ENCODE measurements around the gene ZNRF3.

The ZNRF3 gene

DNA sequence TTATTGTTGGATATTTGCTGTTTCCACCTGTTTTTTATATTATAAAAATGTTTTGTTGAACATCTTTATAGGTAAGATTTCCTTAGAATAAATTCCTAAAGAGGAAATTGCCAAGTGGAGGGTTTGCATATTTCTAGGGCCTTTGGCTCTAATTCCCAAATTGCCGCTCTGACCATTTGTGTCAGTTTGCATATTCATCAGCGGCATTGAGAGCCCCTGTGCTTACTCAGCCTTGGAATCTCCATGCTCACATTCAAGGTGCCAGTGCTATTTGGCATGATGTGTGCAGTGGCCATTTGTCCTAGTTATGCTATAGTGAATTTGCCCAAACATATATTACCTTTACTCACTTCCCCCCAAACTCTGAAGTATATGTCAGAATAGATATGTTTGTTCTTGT lies 214.9 kb downstream of the ZNRF3 start:
- DNase-seq = no peak

DNA sequence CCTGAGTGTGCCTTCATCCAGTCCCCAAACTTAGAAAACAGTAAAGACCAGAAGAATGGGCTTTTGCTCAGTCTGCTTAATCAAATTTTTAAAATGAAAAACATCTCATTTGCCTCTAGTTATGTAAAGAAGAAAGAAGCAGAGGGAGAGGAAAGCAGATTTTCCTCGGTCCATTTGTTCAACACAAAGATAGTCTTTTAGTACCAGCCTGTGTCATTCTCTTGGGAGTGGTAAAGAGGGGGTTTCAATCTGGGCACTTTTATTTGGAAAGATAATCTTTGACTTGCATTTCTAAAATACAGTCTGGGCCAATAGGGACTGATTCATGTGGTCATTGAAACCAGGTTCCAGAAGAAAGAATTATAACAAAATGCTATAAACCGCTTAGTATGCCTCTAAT lies 218.9 kb downstream of the ZNRF3 start:
- no peak for DNase-seq

DNA sequence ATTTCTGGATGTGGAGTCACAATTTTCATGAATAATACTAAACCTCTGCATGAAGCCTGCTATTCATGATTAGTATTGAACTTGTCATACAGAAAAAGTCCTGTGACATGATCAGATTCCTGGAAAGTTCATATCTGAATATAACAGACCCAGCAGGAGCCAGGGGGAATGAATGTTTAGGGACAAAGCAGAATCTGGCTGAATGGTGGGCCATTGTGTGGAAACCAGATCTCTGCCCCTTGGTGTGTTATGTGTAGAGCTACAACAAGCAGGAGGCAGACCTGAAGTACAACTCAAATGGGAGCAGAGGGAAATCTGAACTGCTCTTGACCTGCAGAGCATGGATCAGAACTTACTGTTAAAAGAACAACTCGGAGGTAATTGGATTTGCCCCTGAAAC lies 219.7 kb downstream of the ZNRF3 start:
- no peak for DNase-seq

DNA sequence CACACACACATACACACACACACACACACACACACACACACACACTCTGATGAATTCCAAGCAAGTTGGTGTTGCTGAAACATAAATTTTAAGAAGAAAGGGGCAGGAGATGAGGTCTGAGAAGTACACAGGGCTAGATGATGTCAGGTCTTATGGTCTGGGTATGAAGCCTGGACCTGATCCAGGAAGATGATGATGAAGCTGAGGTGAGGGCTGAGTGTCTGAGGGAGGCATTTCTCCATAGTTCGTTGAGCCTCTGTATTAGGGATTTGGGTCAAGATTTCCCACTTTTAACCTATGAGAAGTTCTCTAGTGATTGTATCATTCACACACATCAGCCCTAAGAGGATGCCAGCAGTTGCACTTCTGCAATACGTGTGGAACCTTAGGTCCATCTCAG lies 222.1 kb downstream of the ZNRF3 start:
- DNase-seq = no peak

DNA sequence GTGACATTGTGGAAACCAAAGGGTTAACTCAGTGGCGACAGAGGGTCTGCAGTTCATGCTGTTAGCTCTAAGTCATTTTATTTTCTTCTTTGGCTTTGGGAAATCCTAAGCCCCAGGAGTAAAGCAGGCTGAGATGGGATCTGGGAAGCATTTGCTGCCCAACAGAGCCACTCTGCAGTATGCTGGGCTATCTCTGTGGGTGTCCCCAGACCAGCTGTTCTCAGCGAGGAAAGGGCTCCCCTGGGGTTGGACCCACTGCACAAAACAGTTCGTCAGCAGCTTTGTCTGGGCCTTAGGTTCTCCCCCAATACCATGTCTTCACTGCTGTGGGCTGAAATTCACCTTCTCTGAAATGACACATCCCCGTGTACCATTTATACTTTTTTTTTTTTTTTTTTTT lies 223.5 kb downstream of the ZNRF3 start:
- DNase-seq = no peak
